Measurements from ENCODE around the gene RNF157. TPM values are rescaled to one million over a fixed set of nuclear protein-coding genes. Genes with fewer than 3 reads are reported as not detected.

Gene RNF157
- total RNA-seq, 1 experiment from 2014 or later, result 0.86 TPM

GRCh38 chr17:76119409-76120371, 120.6 kb downstream of the RNF157 start:
- Histone ChIP-seq H3K4me2 (ENCODE audit: low read length) (no peak overlapping the region), H3K9me3 (ENCODE audit: control insufficient read depth in 1 of 2, insufficient read depth in 1 of 2, low read depth in 1 of 2, low read length in 2 of 2) (no peaks in the 10 kb centered on the region), H2AFZ (ENCODE audit: low read depth, low read length, poor library complexity, severe bottlenecking) (no peak overlapping the region), H3K9me2 (ENCODE audit: insufficient read depth) (no peaks in the 10 kb centered on the region), H4K20me1 (ENCODE audit: insufficient read depth) (no peaks in the 10 kb centered on the region), H3K4me3 (replicated peaks in 1 of 2; ENCODE audit: low read depth in 1 of 2, low read length in 2 of 2) (no peak overlapping the region), H3K27ac (ENCODE audit: low read depth, low read length) (no peak overlapping the region), H3K36me3 (ENCODE audit: control insufficient read depth in 1 of 2, insufficient read depth in 2 of 2, low read length in 2 of 2) (no peaks in the 10 kb centered on the region), H3K9ac (ENCODE audit: low read length) (no peak overlapping the region), H3K27me3 (ENCODE audit: insufficient read depth, low read length) (no peaks in the 10 kb centered on the region), H3K4me1 (ENCODE audit: control insufficient read depth in 1 of 2, insufficient read depth in 2 of 2, low read length in 2 of 2) (peaks cover 0 to 15% of the 10 kb centered on the region in 2 experiments; a peak in 2 of 4 replicates), H3K79me2 (ENCODE audit: insufficient read depth, low read length) (no peaks in the 10 kb centered on the region)
- TF ChIP-seq ELF1 (IDR thresholded peaks at IDR 0.05; ENCODE audit: borderline replicate concordance, low read depth) (no peak), TCF7L2 (IDR thresholded peaks at IDR 0.05; ENCODE audit: borderline replicate concordance, extremely low read depth, insufficient read depth, insufficient read length) (no peak), YY1 (IDR thresholded peaks at IDR 0.05; ENCODE audit: extremely low read depth, insufficient replicate concordance, low read depth, low read length) (no peak), CTCF (IDR thresholded peaks at IDR 0.05 in 2 of 3, conservative IDR thresholded peaks at IDR 0.05 in 1 of 3; ENCODE audit: borderline replicate concordance in 1 of 3, insufficient read depth in 1 of 3, low read depth in 2 of 3, low read length in 2 of 3) (no peak), ZNF274 (IDR thresholded peaks at IDR 0.05; ENCODE audit: low read depth, low read length) (no peak), POLR2AphosphoS5 (IDR thresholded peaks at IDR 0.05; ENCODE audit: low read depth, low read length) (no peak), ZFX (IDR thresholded peaks at IDR 0.05) (no peak), ATF3 (IDR thresholded peaks at IDR 0.05) (no peak), SP1 (IDR thresholded peaks at IDR 0.05; ENCODE audit: low read depth) (no peak), RAD21 (IDR thresholded peaks at IDR 0.05; ENCODE audit: low read depth) (no peak)
- POLR2A ChIA-PET, result interaction anchor here (0.6 kb wide), 1 partner anchor 62 kb away, joined by 3 read pairs; no protein-coding TSS in a partner anchor
- no TSS peak for BruUV-seq (replicated peaks)
- CTCF ChIA-PET, result interaction anchor here (0.6 to 10.0 kb wide), 7 partner anchors 8 to 160 kb away, joined by 3 to 132 read pairs (median 6); no protein-coding TSS in a partner anchor
- ATAC-seq (no peak), DNase-seq (ENCODE audit: low read depth, low spot score) (no peak)
- intact Hi-C loops (cut with micrococcal nuclease), result no loop called here
- RAD21 ChIA-PET (ENCODE audit: low non-redundant PET in 1 of 2, low total read pairs in 2 of 2, uncharacterized antibody in 2 of 2, unreplicated experiment in 2 of 2), result no interaction called here

All from HCT116 (cell line).